GM19099 (cell line): ENCODE data around the gene STYXL1.

Source experiments
- POLR2A ChIP-seq: IDR thresholded peaks from 3 replicates; pipeline ENCODE4 v1.6.1; 2011; ENCODE audit warnings: low read depth; ENCODE audit not compliant: insufficient read length; ENCODE audit errors: extremely low read depth

Gene STYXL1

GRCh38 chr7:75981453-75982305 lies 66.1 kb downstream of the STYXL1 start:
- no peak for TF ChIP-seq POLR2A

GRCh38 chr7:75981203-75981452 lies 66.7 kb downstream of the STYXL1 start:
- no peak for TF ChIP-seq POLR2A

GRCh38 chr7:75980430-75981202 lies 67.2 kb downstream of the STYXL1 start:
- no peak for TF ChIP-seq POLR2A

DNA sequence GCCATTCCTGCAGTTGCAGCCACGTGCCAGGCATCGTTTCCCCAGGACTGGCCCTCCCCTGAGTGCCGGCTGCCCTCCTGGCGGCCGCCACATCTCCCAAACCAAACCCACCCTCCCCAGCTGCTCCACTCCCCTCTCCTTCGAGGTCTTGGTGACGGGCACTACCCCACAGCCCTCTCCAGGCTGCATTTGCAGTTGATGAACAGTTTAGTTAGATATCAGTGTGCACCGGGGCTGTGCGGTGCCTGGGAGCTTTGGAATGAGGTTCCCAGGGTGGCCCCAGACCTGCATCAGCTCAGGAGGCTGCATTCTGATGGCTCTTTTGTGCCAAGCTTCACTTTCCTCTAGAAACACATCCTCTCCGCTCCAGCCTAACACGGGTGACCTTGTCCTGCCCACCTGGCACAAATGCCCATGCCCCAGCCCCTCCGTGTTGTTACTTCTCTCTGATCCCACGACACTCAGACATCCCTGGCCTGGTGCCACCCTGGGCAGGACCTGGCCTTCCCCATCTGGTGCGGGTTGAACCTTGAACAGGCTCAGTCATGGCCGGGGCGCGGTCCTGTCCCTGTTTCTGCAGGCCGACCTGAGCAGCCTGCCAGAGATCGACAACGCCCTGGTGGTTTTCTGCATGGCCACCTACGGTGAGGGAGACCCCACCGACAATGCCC lies 67.9 kb downstream of the STYXL1 start:
- no peak for TF ChIP-seq POLR2A

GRCh38 chr7:75977743-75978142 lies 70.1 kb downstream of the STYXL1 start:
- no peak for TF ChIP-seq POLR2A

DNA sequence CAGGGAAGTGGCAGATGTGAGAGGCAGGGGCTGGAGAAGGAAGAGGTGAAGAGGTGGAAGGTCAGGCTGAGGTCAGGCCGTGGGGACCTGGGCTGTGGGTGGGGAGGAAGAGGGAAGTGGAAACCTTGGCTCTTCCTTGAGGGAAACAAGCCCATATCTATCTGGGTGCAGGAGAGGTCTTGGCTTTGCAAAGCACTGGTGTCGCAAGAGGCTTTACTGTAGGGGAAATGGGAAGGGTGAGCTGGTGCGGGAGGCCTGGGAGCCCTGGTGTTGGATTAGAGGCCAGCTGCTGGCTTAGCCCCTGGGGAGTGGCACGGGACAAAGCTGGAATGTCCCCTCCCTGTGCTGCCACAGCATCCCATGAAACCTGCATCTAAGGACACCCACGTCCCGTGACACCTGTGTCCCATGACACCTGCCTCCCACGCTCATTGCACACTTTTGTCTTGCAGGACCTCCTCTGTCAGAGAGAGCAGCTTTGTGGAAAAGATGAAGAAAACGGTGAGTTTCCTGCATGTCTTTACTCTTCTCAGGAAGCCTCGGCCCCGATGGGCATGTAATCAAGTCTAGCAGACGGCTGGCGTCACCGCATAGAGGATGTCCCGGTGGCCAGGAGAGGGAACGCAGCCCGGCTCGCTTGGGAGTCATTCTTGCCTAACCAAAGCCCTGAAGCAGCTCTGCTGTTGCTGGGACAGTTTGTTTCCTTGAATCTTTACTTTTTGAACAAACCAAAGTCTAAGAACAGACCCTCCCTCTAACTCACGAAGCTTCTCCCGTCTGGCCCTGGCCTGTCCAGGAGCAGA lies 75.6 kb downstream of the STYXL1 start:
- TF ChIP-seq POLR2A: no peak

DNA sequence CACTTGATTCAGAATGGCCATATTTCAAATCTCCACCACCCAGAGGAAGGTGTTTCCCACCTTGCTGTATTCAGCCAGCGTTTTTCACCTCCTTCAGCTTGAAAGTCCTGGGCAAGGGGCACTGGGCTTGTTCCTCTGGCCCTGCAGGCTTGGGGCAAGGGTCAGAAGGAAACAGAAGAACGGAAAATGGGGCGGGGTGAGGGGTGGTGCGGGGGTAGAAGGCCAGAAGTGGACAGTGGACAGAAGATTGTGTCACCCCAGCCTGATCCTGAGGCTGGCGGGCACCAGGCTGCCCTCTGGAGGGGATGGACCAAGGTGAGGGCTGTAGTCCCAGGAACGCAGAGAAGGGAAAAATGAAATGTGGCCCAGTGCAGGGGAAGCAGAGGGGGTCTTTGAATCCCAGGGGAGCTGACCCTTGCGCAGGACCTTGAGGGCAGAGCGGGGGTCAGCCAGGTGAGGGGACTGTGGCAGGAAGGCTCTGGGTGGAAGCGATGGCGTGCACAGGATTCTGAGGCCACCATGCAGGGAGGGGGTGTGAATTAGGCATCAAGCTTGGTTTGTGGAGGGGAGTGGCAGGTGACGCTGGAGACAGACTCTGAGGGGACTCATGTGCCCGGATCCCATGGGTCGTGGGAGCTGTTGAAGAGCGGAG lies 76.4 kb downstream of the STYXL1 start:
- no peak for TF ChIP-seq POLR2A

DNA sequence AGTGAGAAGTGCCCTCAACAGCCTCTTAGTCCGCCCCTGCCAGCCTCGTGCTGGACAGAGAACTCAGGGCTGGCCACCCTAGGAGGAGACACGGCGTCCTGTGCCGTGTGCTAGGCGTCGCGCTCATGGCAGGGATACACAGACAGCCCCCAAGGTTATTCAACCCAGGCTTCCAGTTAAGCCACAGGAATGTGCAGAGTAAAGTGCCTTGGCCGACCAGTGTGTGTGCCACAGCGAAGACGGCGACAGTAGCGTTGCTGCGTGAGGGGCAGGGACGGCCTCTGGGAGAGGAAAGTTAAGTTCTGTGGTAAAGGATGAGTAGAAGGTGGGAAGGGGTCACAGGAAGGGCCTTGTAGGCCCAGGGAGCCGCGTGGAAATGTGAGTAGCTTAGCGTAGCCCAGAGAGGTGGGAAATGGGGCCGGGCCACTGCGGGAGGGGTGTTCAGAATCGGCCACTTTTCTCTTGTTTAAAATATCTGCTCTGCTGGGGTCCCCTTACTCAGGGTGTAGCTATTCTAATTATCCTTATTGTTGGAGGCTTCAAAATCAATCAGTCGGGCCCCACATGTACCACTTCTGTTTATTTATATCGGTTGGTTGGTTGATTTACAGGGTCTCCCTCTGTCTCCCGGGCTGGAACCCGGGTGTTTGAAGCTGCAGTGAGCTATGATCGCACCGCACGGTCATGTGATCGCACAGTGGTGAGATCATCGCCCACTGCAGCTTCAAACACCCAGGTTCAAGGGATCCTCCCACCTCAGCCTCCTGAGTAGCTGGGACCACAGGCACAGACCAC lies 77.9 kb downstream of the STYXL1 start:
- TF ChIP-seq POLR2A: no peak

GRCh38 chr7:75969182-75969581 lies 78.6 kb downstream of the STYXL1 start:
- TF ChIP-seq POLR2A: no peak

- no peak for TF ChIP-seq POLR2A
These were observed 79.2 kb downstream of the STYXL1 start for GRCh38 chr7:75968561-75969001.

- no peak for TF ChIP-seq POLR2A
These were observed 79.8 kb downstream of the STYXL1 start for GRCh38 chr7:75968012-75968411.

- no peak for TF ChIP-seq POLR2A
These were observed 80.3 kb downstream of the STYXL1 start for GRCh38 chr7:75967487-75967997.

- no peak for TF ChIP-seq POLR2A
These were observed 80.7 kb downstream of the STYXL1 start for GRCh38 chr7:75967055-75967454.

DNA sequence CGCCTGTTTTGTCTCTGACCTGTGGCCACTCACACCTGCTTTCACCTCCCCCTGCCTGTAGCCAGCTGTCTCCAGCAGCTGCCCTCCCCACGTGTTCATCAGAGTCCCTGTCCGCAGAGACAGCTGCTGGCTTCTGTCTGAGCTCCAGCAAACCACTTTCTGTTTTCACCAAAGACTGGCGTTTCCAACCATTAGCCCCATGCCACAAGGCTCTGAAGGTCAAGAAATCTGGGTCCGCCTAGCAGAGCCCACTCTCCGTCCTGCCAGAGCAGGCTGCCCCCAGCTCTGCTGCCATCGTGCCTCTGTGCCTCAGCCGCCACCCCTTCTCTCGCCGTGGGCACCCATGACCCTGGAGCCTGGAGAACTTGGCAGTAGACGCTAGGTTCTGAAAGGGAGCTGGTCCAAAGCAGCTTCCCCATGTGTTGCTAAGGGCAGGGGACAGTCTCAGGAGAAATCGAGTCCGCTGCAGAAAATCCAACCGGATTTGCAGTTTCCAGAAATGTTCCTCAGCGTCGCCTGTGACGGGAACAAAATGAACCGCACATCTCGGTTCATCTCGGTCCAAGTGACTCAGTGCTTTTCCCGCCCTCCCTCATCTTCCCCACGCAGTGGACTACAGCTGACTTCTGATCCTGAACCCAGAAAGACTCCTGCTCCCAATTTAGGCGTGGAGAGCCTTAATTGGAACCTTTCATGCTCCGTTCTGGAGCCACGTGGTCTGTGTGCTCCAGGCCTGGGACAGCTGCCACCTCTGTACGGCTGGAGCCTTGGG lies 81.4 kb downstream of the STYXL1 start:
- no peak for TF ChIP-seq POLR2A
